ENCODE data around the gene INTS4. TPM values are rescaled to one million over a fixed set of nuclear protein-coding genes. Genes with fewer than 3 reads are reported as not detected.

INTS4 gene
- total and polyA plus RNA-seq, 2 experiments from 2014 or later: 24.6 to 47.6 TPM

DNA sequence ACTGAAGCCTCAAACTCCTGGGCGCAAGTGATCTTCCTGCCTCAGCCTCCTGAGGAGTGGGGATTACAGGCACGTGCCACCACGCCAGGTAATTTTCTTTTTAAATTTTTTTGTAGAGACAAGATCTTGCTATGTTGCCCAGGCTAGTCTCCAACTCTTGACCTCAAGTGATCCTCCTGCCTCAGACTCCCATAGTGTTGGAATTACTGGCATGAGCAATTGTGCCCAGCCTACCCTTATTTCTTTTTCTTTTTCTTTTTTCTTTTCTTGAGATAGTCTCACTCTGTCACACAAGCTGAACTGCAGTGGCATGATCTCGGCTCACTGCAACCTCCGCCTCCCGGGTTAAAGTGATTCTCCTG lies 109.7 kb downstream of the INTS4 start (continued):
- TF ChIP-seq, protein P1, sequence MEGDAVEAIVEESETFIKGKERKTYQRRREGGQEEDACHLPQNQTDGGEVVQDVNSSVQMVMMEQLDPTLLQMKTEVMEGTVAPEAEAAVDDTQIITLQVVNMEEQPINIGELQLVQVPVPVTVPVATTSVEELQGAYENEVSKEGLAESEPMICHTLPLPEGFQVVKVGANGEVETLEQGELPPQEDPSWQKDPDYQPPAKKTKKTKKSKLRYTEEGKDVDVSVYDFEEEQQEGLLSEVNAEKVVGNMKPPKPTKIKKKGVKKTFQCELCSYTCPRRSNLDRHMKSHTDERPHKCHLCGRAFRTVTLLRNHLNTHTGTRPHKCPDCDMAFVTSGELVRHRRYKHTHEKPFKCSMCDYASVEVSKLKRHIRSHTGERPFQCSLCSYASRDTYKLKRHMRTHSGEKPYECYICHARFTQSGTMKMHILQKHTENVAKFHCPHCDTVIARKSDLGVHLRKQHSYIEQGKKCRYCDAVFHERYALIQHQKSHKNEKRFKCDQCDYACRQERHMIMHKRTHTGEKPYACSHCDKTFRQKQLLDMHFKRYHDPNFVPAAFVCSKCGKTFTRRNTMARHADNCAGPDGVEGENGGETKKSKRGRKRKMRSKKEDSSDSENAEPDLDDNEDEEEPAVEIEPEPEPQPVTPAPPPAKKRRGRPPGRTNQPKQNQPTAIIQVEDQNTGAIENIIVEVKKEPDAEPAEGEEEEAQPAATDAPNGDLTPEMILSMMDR (conservative IDR thresholded peaks at IDR 0.05; ENCODE audit: low read depth in 2 of 2): no peak
- TF ChIP-seq, protein P2, sequence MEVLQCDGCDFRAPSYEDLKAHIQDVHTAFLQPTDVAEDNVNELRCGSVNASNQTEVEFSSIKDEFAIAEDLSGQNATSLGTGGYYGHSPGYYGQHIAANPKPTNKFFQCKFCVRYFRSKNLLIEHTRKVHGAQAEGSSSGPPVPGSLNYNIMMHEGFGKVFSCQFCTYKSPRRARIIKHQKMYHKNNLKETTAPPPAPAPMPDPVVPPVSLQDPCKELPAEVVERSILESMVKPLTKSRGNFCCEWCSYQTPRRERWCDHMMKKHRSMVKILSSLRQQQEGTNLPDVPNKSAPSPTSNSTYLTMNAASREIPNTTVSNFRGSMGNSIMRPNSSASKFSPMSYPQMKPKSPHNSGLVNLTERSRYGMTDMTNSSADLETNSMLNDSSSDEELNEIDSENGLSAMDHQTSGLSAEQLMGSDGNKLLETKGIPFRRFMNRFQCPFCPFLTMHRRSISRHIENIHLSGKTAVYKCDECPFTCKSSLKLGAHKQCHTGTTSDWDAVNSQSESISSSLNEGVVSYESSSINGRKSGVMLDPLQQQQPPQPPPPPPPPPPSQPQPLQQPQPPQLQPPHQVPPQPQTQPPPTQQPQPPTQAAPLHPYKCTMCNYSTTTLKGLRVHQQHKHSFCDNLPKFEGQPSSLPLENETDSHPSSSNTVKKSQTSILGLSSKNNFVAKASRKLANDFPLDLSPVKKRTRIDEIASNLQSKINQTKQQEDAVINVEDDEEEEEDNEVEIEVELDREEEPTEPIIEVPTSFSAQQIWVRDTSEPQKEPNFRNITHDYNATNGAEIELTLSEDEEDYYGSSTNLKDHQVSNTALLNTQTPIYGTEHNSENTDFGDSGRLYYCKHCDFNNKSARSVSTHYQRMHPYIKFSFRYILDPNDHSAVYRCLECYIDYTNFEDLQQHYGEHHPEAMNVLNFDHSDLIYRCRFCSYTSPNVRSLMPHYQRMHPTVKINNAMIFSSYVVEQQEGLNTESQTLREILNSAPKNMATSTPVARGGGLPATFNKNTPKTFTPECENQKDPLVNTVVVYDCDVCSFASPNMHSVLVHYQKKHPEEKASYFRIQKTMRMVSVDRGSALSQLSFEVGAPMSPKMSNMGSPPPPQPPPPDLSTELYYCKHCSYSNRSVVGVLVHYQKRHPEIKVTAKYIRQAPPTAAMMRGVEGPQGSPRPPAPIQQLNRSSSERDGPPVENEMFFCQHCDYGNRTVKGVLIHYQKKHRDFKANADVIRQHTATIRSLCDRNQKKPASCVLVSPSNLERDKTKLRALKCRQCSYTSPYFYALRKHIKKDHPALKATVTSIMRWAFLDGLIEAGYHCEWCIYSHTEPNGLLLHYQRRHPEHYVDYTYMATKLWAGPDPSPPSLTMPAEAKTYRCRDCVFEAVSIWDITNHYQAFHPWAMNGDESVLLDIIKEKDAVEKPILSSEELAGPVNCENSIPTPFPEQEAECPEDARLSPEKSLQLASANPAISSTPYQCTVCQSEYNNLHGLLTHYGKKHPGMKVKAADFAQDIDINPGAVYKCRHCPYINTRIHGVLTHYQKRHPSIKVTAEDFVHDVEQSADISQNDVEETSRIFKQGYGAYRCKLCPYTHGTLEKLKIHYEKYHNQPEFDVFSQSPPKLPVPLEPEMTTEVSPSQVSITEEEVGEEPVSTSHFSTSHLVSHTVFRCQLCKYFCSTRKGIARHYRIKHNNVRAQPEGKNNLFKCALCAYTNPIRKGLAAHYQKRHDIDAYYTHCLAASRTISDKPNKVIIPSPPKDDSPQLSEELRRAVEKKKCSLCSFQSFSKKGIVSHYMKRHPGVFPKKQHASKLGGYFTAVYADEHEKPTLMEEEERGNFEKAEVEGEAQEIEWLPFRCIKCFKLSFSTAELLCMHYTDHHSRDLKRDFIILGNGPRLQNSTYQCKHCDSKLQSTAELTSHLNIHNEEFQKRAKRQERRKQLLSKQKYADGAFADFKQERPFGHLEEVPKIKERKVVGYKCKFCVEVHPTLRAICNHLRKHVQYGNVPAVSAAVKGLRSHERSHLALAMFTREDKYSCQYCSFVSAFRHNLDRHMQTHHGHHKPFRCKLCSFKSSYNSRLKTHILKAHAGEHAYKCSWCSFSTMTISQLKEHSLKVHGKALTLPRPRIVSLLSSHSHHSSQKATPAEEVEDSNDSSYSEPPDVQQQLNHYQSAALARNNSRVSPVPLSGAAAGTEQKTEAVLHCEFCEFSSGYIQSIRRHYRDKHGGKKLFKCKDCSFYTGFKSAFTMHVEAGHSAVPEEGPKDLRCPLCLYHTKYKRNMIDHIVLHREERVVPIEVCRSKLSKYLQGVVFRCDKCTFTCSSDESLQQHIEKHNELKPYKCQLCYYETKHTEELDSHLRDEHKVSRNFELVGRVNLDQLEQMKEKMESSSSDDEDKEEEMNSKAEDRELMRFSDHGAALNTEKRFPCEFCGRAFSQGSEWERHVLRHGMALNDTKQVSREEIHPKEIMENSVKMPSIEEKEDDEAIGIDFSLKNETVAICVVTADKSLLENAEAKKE (CRISPR knock-in tag; IDR thresholded peaks at IDR 0.05): no peak
- TF ChIP-seq, protein P3, sequence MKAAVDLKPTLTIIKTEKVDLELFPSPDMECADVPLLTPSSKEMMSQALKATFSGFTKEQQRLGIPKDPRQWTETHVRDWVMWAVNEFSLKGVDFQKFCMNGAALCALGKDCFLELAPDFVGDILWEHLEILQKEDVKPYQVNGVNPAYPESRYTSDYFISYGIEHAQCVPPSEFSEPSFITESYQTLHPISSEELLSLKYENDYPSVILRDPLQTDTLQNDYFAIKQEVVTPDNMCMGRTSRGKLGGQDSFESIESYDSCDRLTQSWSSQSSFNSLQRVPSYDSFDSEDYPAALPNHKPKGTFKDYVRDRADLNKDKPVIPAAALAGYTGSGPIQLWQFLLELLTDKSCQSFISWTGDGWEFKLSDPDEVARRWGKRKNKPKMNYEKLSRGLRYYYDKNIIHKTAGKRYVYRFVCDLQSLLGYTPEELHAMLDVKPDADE (IDR thresholded peaks at IDR 0.05): no peak
- TF ChIP-seq EZH2phosphoT487 (IDR thresholded peaks at IDR 0.05; ENCODE audit: unreplicated experiment): no peak
- no peak for TF ChIP-seq STAT1 (IDR thresholded peaks at IDR 0.05; ENCODE audit: unreplicated experiment)
- no peak for TF ChIP-seq NANOG (IDR thresholded peaks at IDR 0.05; ENCODE audit: borderline replicate concordance)

Measured in GM23338 (cell line).